Measurements from ENCODE around the gene COMTD1.
"Not testable (repeated sequence)": the region's sequence is repeated elsewhere in the genome, so short reads cannot be mapped to it uniquely, and the experiment has no call there.

COMTD1 gene

DNA sequence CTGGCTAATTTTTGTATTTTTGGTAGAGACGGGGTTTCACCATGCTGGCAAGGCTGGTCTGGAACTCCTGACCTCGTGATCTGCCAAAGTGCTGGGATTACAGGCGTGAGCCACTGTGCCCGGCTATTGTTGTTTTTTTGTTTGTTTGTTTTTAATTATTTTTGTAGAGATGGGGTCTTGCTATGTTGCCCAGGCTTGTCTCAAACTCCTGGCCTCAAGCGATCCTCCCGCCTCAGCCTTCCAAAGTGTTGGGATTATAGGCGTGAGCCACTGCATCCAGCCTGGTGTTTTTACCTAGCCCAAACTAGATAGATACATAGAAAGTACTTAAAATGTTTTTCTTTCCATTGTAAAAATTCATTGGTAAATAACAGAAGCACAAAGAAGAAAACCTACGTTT is 14.3 kb downstream of the COMTD1 start:
- DNase-seq = not testable (repeated sequence)

- DNase-seq = no peak
Measured at GRCh38 chr10:75220274-75220673, 15.5 kb downstream of the COMTD1 start.

DNA sequence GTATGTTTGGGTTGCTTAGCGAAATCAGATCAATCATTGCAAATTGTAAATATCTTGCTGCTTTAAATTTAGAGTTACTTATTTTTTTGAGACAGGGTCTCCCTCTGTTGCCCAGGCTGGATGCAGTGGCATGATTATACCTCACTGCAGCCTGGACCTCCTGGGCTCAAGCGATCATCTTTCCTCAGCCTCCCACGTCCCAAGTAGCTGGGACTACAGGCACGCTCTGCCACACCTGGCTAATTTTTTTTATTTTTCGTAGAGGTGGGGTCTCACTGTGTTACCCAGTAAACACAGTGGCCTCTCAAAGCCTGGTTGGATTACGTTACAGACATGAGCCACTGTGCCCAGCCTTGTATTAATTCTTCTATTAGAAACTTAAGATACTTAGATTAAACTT is 23.4 kb downstream of the COMTD1 start:
- DNase-seq = no peak

DNA sequence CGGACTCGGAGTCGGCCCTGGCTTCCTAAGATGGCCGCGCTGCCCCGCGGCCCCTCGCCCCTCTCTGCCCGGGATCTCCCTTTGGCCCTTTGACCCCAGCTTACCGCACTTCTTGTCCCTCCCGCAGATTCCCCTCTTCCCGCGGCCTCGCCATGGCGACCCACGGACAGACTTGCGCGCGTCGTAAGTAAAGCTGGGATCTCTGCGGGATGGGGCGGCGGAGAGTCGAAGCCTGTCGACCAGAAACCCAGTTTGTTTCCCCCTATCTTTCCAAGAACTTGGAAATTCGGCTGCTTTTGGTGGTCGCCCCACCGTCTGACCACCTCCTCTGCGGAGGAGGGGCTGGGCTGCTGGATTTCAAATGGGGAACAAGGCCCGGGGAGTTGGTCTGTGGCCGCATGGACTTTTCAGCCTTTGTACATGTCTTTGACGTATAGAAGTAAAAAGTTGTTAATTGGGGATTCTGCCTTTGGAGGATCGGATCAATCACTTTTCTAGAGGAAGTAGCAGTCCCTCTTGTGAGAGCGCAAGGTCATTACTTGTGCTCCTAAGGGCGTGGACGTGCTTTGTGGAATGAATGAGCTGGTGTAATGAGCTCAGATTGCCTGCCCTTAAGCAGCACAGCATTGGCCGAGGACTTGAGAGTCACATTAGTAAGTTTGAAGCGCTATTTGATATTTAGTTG is 24.6 kb downstream of the COMTD1 start:
- peak; percentile 50 for DNase-seq

GRCh38 chr10:75210282-75211006 is 25.3 kb downstream of the COMTD1 start, which contains the start of gene VDAC2:
Gene VDAC2 (plus strand): TSS chr10:75210796. CDS start chr10:75211159, 363 bp downstream.
- DNase-seq = peak; percentile 96

- peak; percentile 78 for DNase-seq
Measured at GRCh38 chr10:75209921-75210281, 25.9 kb downstream of the COMTD1 start.

GRCh38 chr10:75209086-75209920 is 26.5 kb downstream of the COMTD1 start:
- no peak for DNase-seq

DNA sequence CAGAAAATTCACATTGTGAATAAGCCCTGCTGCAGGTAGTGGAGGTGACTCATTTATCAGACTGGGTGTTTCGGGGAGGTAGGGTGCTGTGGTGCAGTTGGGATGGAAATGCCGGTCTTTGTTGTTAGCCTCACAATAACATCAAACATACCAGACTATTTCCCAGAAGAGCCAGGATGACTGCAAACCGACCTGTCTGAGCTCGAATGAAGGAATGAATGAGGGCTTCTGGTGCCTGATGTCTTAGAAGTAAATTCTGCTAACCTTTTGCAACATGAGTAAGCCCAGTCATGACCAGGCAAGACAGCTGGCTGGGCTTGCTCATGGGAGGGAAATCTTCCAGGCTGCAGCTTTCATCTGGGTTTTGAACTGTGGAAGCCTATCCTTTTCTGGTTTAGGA is 27.6 kb downstream of the COMTD1 start:
- DNase-seq = no peak

GRCh38 chr10:75207857-75208144 is 28.0 kb downstream of the COMTD1 start:
- no peak for DNase-seq

- no peak for DNase-seq
Measured at GRCh38 chr10:75207079-75207856, 28.5 kb downstream of the COMTD1 start.

GRCh38 chr10:75206638-75207037 is 29.1 kb downstream of the COMTD1 start:
- DNase-seq = not testable (repeated sequence)

DNA sequence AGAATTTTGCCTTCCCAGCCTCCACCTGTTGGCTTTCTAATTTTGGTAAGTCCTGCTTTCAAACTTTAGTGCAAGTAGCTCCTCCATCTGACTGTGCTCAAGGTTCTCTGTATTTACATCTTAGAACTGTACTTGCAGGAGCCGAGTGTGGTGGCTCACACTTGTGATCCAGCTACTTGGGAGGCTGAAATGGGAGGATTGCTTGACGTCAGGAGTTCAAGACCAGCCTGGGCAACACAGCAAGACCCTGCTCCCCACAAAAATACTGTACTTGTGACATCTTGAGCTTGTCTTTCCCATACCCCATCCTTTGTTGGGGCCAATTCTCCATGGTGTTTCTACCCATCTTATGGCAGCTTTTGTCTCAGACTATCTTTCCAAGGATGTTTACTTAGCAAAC is 29.8 kb downstream of the COMTD1 start:
- DNase-seq = no peak

GRCh38 chr10:75203724-75204123 is 32.0 kb downstream of the COMTD1 start:
- no peak for DNase-seq

GRCh38 chr10:75203046-75203620 is 32.6 kb downstream of the COMTD1 start:
- not testable (repeated sequence) for DNase-seq

DNA sequence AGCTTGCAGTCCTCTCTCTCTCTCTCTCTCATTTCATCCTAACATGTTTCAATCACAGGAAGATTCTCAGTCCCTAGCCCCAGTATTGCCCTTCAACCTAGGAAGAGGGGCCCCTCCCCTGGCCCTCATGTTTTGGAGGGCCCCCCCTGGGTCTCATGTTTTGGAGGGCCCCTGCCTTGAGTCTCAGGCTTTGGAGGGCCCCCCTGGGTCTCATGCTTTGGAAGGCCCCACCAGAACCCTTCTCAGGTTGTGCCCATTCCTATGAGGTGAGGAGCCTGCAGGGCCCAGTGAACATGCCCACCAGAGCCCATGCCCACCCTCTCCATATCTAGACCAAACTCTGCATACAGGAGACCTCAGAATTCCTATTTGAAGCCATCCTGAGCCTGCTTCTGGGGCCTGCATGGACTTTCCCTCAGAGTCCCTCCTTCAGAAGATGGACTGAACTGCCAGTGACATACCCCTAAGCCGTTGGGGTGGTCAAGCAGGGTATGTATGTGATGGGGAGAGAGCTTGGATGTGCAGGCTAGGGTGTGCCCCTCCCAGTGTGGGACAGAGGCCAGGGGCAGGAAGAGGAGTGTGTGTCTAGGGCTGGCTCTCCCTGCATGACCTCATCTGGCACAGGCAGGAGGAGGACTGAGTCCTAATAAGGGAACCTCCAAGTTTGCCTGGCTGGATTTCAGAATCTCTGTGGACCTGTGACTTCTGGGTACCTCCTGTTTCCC is 33.3 kb downstream of the COMTD1 start:
- DNase-seq = peak; percentile 5

DNA sequence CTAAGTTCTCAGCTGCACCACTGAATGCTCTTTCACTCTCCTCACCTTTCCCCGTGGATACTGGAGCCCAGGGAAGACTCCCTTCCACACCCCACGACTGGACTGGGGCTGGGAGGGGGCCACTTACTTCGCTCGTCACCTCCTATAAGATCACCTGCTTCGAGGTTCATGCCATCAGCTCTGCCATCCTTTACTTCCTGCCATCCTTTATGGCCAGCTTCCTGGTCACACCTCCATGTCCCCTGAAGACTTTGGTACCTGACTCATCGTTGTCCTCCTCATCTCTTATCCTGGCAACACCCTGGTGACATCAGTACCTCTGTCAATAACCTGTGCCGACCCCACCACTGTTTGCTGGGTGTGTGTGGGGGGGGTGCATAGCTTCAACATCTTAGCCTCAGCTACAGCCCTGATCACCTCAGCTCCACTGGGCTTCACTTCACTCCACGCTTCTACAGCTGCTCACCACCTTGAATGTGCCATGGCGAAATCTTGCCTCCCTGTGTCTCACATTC is 33.9 kb downstream of the COMTD1 start:
- peak; percentile 14 for DNase-seq

DNA sequence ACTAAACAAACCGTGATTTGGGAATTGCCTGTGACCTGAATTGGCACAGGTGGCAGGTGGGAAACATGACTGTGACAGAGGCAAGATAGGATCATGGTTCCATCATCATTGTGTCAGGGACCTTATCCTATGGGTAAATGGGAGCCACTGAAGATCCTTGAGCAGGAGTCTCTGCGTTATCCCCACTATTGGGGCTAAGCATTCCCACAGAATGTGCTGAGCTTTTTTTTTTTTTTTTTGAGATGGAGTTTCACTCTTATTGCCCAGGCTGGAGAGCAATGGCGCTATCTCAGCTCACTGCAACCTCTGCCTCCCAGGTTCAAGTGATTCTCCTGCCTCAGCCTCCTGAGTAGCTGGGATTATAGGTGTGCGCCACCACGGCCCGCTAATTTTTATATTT is 35.8 kb downstream of the COMTD1 start:
- DNase-seq = not testable (repeated sequence)

DNA sequence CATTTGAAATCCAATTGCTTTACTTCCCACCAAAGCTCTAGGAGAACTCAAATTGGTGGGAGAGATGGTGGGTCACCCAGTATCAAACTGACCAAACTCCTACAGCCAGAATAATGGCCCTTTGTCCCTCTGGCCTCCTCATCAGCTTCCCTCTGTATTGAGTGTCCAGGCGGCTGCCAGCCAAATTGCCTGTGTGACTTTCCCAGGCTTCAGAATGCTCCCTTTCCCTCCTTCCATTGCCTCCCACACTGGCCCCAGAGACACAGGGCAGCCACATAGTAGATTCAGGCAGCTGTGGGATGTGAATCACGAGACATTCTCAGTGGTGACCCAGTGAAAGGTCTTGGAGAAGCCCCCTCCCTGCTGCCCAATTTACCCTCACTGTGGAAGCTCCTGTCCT is 37.9 kb downstream of the COMTD1 start:
- peak; percentile 9 for DNase-seq

DNA sequence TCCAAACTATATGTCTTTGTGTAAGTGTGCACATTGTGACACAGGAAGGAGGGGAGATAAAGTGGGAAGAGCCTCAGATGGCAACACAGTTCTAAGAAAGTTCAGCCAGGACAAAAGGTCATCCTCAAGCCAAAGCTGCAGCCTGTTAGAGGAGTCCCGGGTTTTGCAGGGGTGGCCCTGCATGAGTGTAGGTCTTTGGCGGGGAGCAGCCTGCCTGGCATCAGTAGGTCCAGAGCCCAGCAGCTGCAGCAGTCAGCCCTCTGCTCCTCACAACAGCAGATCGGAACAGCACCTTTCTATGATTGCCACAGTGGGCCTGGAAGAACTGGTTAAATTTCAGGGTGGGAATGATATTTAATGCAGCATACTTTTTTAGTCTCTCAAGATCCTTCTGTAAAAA is 38.7 kb downstream of the COMTD1 start:
- DNase-seq = peak; percentile 7

- no peak for DNase-seq
Measured at GRCh38 chr10:75195035-75195763, 40.6 kb downstream of the COMTD1 start.

DNA sequence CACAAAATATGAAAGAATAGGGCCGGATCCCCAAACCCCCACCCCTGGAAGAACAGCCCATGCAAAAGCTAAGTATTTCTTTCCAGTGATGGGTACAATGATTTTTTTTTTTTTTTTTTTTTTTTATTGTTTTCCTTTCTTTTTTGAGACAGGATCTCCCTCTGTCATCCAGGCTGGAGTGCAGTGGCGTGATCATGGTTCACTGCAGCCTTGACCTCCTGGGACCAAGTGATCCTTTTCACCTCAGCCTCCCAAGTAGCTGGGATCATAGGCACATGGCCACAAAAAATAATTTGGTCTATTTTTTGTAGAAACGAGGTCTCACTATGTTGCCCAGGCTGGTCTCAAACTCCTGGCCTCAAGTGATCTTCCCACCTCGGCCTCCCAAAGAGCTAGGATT is 41.1 kb downstream of the COMTD1 start:
- DNase-seq = not testable (repeated sequence)

All from stimulated activated CD8-positive, alpha-beta memory T cell treated with anti-CD3 and anti-CD28 coated beads, Interleukin-4, amount 100 ng/mL, for 48 hours (primary cell).